Stomach smooth muscle (tissue), 2 donors: ENCODE data around the gene IL12RB1.
"Not testable (repeated sequence)": the region's sequence is repeated elsewhere in the genome, so short reads cannot be mapped to it uniquely, and the experiment has no call there.

ENCODE experiments used
- H3K27ac ChIP-seq: one replicate; pipeline ENCODE4 v1.7.0; 2013; ENCODE audit warnings: mild to moderate bottlenecking, low read length, inconsistent platforms
- H3K27me3 ChIP-seq, 2 donors: one replicate each; pipeline ENCODE4 v1.7.0; 2013; ENCODE audit warnings: low read length in 2 of 2; ENCODE audit not compliant: insufficient read depth in 2 of 2, control insufficient read depth in 1 of 2
- H3K36me3 ChIP-seq, 2 donors: one replicate each; pipeline ENCODE4 v1.7.0; 2013; ENCODE audit warnings: low read length in 2 of 2; ENCODE audit not compliant: control insufficient read depth in 2 of 2, insufficient read depth in 2 of 2
- H3K4me1 ChIP-seq: one replicate; pipeline ENCODE4 v1.7.0; 2013; ENCODE audit warnings: low read length; ENCODE audit not compliant: control insufficient read depth, insufficient read depth
- H3K4me3 ChIP-seq, 2 donors: one replicate each; pipeline ENCODE4 v1.7.0; 2013; ENCODE audit warnings: low read length in 2 of 2
- H3K9ac ChIP-seq, 2 donors: one replicate each; pipeline ENCODE4 v1.7.0; 2013; ENCODE audit warnings: low read length in 2 of 2, mild to moderate bottlenecking in 1 of 2
- H3K9me3 ChIP-seq, 2 donors: one replicate each; pipeline ENCODE4 v1.7.0; 2013; ENCODE audit warnings: low read length in 2 of 2; ENCODE audit not compliant: control insufficient read depth in 2 of 2
- donor health status: healthy.
- donor health status: Pancreatic carcinoma.

IL12RB1 gene

GRCh38 chr19:18089726-18090125 lies 3.0 kb upstream of the IL12RB1 start:
- H3K9me3 ChIP-seq, result no peaks in the 10 kb centered on the region
- no peaks in the 10 kb centered on the region for H3K36me3 ChIP-seq
- H3K9ac ChIP-seq, result no peak overlapping the region
- H3K4me1 ChIP-seq, result peaks cover 2% of the 10 kb centered on the region
- H3K4me3 ChIP-seq, result no peak overlapping the region
- H3K27me3 ChIP-seq, result no peaks in the 10 kb centered on the region
- no peak overlapping the region for H3K27ac ChIP-seq

GRCh38 chr19:18089096-18089541 lies 2.4 kb upstream of the IL12RB1 start:
- not testable (repeated sequence) for H3K27ac ChIP-seq, H3K36me3 ChIP-seq, H3K9ac ChIP-seq

GRCh38 chr19:18085702-18086457 lies 854 bp downstream of the IL12RB1 start:
- Histone ChIP-seq H3K27me3 (peaks cover 3% of the 10 kb centered on the region in 2 donors), H3K27ac (no peak overlapping the region), H3K4me1 (peaks cover 2% of the 10 kb centered on the region), H3K36me3 (no peaks in the 10 kb centered on the region), H3K9me3 (no peaks in the 10 kb centered on the region), H3K9ac (no peak overlapping the region), H3K4me3 (no peak overlapping the region)

More at GRCh38 chr19:18089096-18089541, 2.4 kb upstream of the IL12RB1 start:
- not testable (repeated sequence) for H3K4me1 ChIP-seq, H3K27me3 ChIP-seq, H3K9me3 ChIP-seq, H3K4me3 ChIP-seq

GRCh38 chr19:18083929-18084684 lies 2.6 kb downstream of the IL12RB1 start:
- H3K27me3 ChIP-seq, result peaks cover 3% of the 10 kb centered on the region in 2 donors
- H3K36me3 ChIP-seq, result no peaks in the 10 kb centered on the region
- H3K4me1 ChIP-seq, result no peaks in the 10 kb centered on the region
- H3K9ac ChIP-seq, result no peak overlapping the region
- no peaks in the 10 kb centered on the region for H3K9me3 ChIP-seq
- H3K4me3 ChIP-seq, result no peak overlapping the region
- H3K27ac ChIP-seq, result no peak overlapping the region

- H3K36me3 ChIP-seq, result no peaks in the 10 kb centered on the region
- H3K4me1 ChIP-seq, result no peaks in the 10 kb centered on the region
Measured at GRCh38 chr19:18074192-18074591, 12.5 kb downstream of the IL12RB1 start.

GRCh38 chr19:18073197-18073596 lies 13.5 kb downstream of the IL12RB1 start:
- peaks cover 3 to 8% of the 10 kb centered on the region in 2 donors for H3K27me3 ChIP-seq
- no peaks in the 10 kb centered on the region for H3K9me3 ChIP-seq
- no peaks in the 10 kb centered on the region for H3K4me1 ChIP-seq
- H3K4me3 ChIP-seq, result no peak overlapping the region
- no peaks in the 10 kb centered on the region for H3K36me3 ChIP-seq
- no peak overlapping the region for H3K9ac ChIP-seq
- no peak overlapping the region for H3K27ac ChIP-seq

More at GRCh38 chr19:18074192-18074591, 12.5 kb downstream of the IL12RB1 start:
- Histone ChIP-seq H3K27me3 (peaks cover 3 to 8% of the 10 kb centered on the region in 2 donors), H3K9ac (no peak overlapping the region), H3K9me3 (no peaks in the 10 kb centered on the region), H3K27ac (no peak overlapping the region), H3K4me3 (no peak overlapping the region)

GRCh38 chr19:18072335-18072734 lies 14.4 kb downstream of the IL12RB1 start:
- Histone ChIP-seq H3K4me1 (no peaks in the 10 kb centered on the region), H3K4me3 (no peak overlapping the region), H3K9me3 (no peaks in the 10 kb centered on the region), H3K27ac (no peak overlapping the region), H3K9ac (no peak overlapping the region), H3K36me3 (no peaks in the 10 kb centered on the region), H3K27me3 (peaks cover 3 to 8% of the 10 kb centered on the region in 2 donors)

- Histone ChIP-seq H3K4me1 (no peaks in the 10 kb centered on the region), H3K9me3 (no peaks in the 10 kb centered on the region), H3K27ac (no peak overlapping the region), H3K36me3 (no peaks in the 10 kb centered on the region), H3K27me3 (peaks cover 3 to 8% of the 10 kb centered on the region in 2 donors), H3K9ac (no peak overlapping the region), H3K4me3 (no peak overlapping the region)
Measured at GRCh38 chr19:18070181-18070580, 16.6 kb downstream of the IL12RB1 start.

- Histone ChIP-seq H3K4me1 (no peaks in the 10 kb centered on the region), H3K36me3 (no peaks in the 10 kb centered on the region), H3K4me3 (no peak overlapping the region), H3K27me3 (peaks cover 3 to 8% of the 10 kb centered on the region in 2 donors), H3K9me3 (no peaks in the 10 kb centered on the region), H3K27ac (no peak overlapping the region), H3K9ac (no peak overlapping the region)
Measured at GRCh38 chr19:18069383-18069782, 17.4 kb downstream of the IL12RB1 start.

- Histone ChIP-seq H3K36me3 (no peaks in the 10 kb centered on the region), H3K4me1 (no peaks in the 10 kb centered on the region), H3K27me3 (peaks cover 3 to 9% of the 10 kb centered on the region in 2 donors), H3K27ac (no peak overlapping the region), H3K9ac (no peak overlapping the region), H3K9me3 (no peaks in the 10 kb centered on the region), H3K4me3 (no peak overlapping the region)
Measured at GRCh38 chr19:18068395-18068794, 18.3 kb downstream of the IL12RB1 start.

- H3K4me1 ChIP-seq, result no peaks in the 10 kb centered on the region
- no peak overlapping the region for H3K4me3 ChIP-seq
- H3K27ac ChIP-seq, result no peak overlapping the region
- H3K27me3 ChIP-seq, result peaks cover 1 to 4% of the 10 kb centered on the region in 2 donors
- H3K36me3 ChIP-seq, result no peaks in the 10 kb centered on the region
- no peak overlapping the region for H3K9ac ChIP-seq
- H3K9me3 ChIP-seq, result no peaks in the 10 kb centered on the region
Measured at GRCh38 chr19:18065173-18065495, 21.6 kb downstream of the IL12RB1 start.
